Endothelial cell of umbilical vein (primary cell): ENCODE data around the gene AHI1.

ENCODE experiments used
- EZH2 ChIP-seq: IDR thresholded peaks from 2 replicates; pipeline ENCODE4 v1.6.1; 2012; ENCODE audit warnings: borderline replicate concordance, low read depth, mild to moderate bottlenecking, moderate library complexity, low read length, inconsistent platforms; ENCODE audit not compliant: severe bottlenecking
- FOS ChIP-seq: IDR thresholded peaks from 2 replicates; pipeline ENCODE4 v1.6.1; 2011; ENCODE audit warnings: mild to moderate bottlenecking, low read length, moderate library complexity, borderline replicate concordance; ENCODE audit not compliant: insufficient read depth
- GATA2 ChIP-seq: IDR thresholded peaks from 2 replicates; pipeline ENCODE4 v1.7.0; 2011; ENCODE audit warnings: low read depth, mild to moderate bottlenecking, moderate library complexity, mixed read lengths, low read length; ENCODE audit not compliant: insufficient read length, insufficient read depth
- JUN ChIP-seq: IDR thresholded peaks from 2 replicates; pipeline ENCODE4 v1.6.1; 2011; ENCODE audit warnings: borderline replicate concordance, low read depth; ENCODE audit not compliant: insufficient read length, insufficient read depth
- MYC ChIP-seq: IDR thresholded peaks from one replicate; pipeline ENCODE4 v1.6.1; 2011; ENCODE audit warnings: mild to moderate bottlenecking, low read depth, low read length
- POLR2A ChIP-seq: IDR thresholded peaks from 2 replicates; pipeline ENCODE4 v1.6.1; 2012; ENCODE audit warnings: low read depth, mild to moderate bottlenecking, control low read depth, low read length
- POLR2AphosphoS5 ChIP-seq: IDR thresholded peaks from 2 replicates; pipeline ENCODE4 v1.6.1; 2012; ENCODE audit warnings: low read depth, mild to moderate bottlenecking, control low read depth, low read length, moderate library complexity; ENCODE audit not compliant: insufficient read depth
- TF ChIP-seq, protein P1 (sequence below), 2 donors: IDR thresholded peaks; 1 replicate in 1 of 2; 2 replicates in 1 of 2; pipeline ENCODE4 v1.5.1; 2011; ENCODE audit warnings: low read length in 2 of 2, mild to moderate bottlenecking in 2 of 2, moderate library complexity in 2 of 2, control low read depth in 1 of 2, inconsistent platforms in 1 of 2, low read depth in 1 of 2; ENCODE audit not compliant: insufficient read depth in 1 of 2; ENCODE audit errors: extremely low read depth in 1 of 2
- TF ChIP-seq, protein P2 (sequence below): IDR thresholded peaks from 2 replicates; pipeline ENCODE4 v1.6.1; 2011; ENCODE audit not compliant: insufficient read depth, insufficient read length

DNA sequence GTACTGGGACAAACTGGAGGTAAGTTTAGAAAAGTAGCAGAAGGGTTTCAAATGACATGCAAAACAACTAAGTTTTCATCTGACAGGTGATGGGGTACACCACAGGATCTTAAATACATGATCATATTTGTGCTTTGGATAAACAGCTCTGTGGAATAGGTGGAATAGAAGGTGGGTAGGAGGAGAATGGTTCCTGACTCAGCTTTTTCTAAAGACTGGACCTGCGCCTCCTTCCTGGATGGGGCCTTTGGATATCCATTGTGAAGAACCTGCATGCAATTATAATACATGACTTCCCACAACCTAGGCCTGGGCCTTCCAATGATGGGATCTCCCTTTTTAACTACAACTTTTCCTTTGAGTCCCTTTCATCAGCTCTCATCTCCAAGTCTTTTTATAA lies 145.9 kb downstream of the AHI1 start:
- TF ChIP-seq POLR2A (no peak), POLR2AphosphoS5 (no peak), GATA2 (no peak), EZH2 (no peak), MYC (no peak), FOS (no peak), JUN (no peak)
- TF ChIP-seq, protein P1, sequence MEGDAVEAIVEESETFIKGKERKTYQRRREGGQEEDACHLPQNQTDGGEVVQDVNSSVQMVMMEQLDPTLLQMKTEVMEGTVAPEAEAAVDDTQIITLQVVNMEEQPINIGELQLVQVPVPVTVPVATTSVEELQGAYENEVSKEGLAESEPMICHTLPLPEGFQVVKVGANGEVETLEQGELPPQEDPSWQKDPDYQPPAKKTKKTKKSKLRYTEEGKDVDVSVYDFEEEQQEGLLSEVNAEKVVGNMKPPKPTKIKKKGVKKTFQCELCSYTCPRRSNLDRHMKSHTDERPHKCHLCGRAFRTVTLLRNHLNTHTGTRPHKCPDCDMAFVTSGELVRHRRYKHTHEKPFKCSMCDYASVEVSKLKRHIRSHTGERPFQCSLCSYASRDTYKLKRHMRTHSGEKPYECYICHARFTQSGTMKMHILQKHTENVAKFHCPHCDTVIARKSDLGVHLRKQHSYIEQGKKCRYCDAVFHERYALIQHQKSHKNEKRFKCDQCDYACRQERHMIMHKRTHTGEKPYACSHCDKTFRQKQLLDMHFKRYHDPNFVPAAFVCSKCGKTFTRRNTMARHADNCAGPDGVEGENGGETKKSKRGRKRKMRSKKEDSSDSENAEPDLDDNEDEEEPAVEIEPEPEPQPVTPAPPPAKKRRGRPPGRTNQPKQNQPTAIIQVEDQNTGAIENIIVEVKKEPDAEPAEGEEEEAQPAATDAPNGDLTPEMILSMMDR (IDR thresholded peaks at IDR 0.05; ENCODE audit: extremely low read depth in 1 of 2, insufficient read depth in 1 of 2, low read depth in 1 of 2, low read length in 2 of 2) = no peak
- TF ChIP-seq, protein P2, sequence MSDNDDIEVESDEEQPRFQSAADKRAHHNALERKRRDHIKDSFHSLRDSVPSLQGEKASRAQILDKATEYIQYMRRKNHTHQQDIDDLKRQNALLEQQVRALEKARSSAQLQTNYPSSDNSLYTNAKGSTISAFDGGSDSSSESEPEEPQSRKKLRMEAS = no peak
